HEK293 (cell line): ENCODE measurements around the gene ABLIM3.

Experiments
- CTCF ChIA-PET: fragments of 350-600 bp; formaldehyde crosslinking; extraction: SDS; loops from one replicate; lab custom pipeline; 2021; ENCODE audit warnings: antibody characterized with exemption; lab: Yijun Ruan, JAX
- POLR2A ChIA-PET: fragments of 300-600 bp; formaldehyde crosslinking; extraction: SDS; loops from one replicate; lab custom pipeline; 2020; ENCODE audit warnings: antibody characterized with exemption, inconsistent platforms; lab: Yijun Ruan, JAX
- H3K27ac ChIP-seq: fragments of 200-500 bp; sonication (Bioruptor generic); 2 replicates; pipeline ENCODE4 v1.5.1; 2014; ENCODE audit warnings: low read depth, low read length, control low read depth, inconsistent platforms; ENCODE audit errors: extremely low read depth
- H3K36me3 ChIP-seq, 2 experiments: fragments of 200-500 bp in 1 of 2; sonication (Bioruptor generic) in 1 of 2; 1 replicate in 1 of 2; 2 replicates in 1 of 2; pipeline ENCODE4 v1.5.1; 2014 to 2017; ENCODE audit warnings: inconsistent platforms in 2 of 2, low read length in 2 of 2; ENCODE audit not compliant: control insufficient read depth in 2 of 2, insufficient read depth in 1 of 2
- H3K4me1 ChIP-seq: fragments of 200-500 bp; sonication (Bioruptor generic); 2 replicates; pipeline ENCODE4 v1.5.1; 2014; ENCODE audit warnings: mild to moderate bottlenecking, low read length, inconsistent platforms; ENCODE audit not compliant: control insufficient read depth, insufficient read depth
- H3K4me3 ChIP-seq: 2 replicates; pipeline ENCODE4 v1.5.1; 2011; ENCODE audit warnings: low read depth, mild to moderate bottlenecking, control low read depth, low read length, moderate library complexity
- H3K9me3 ChIP-seq: fragments of 200-500 bp; sonication (Bioruptor generic); 2 replicates; pipeline ENCODE4 v1.5.1; 2014; ENCODE audit warnings: low read depth, low read length, inconsistent platforms; ENCODE audit not compliant: control insufficient read depth, insufficient read depth
- BCL11B ChIP-seq: fragments of 450-650 bp; formaldehyde crosslinking; IDR thresholded peaks from 2 replicates; pipeline ENCODE4 v1.5.1; 2016; ENCODE audit warnings: low read depth, missing biosample characterization, missing genetic modification characterization
- FEZF1 ChIP-seq: fragments of 450-650 bp; formaldehyde crosslinking; IDR thresholded peaks from 2 replicates; pipeline ENCODE4 v1.5.1; 2016; ENCODE audit warnings: missing biosample characterization, missing genetic modification characterization
- PRDM2 ChIP-seq: fragments of 450-650 bp; formaldehyde crosslinking; IDR thresholded peaks from 2 replicates; pipeline ENCODE4 v1.5.1; 2016; ENCODE audit warnings: missing biosample characterization, missing genetic modification characterization, borderline replicate concordance
- REST ChIP-seq: fragments of 450-650 bp; formaldehyde crosslinking; IDR thresholded peaks from 2 replicates; pipeline ENCODE4 v1.5.1; 2016; ENCODE audit warnings: missing biosample characterization, missing genetic modification characterization
- SALL2 ChIP-seq: fragments of 450-650 bp; formaldehyde crosslinking; IDR thresholded peaks from 2 replicates; pipeline ENCODE4 v1.5.0; 2017; ENCODE audit warnings: missing biosample characterization, mild to moderate bottlenecking, missing genetic modification characterization, borderline replicate concordance
- ZBTB11 ChIP-seq: fragments of 450-650 bp; formaldehyde crosslinking; conservative IDR thresholded peaks from 2 replicates; pipeline ENCODE4 v1.5.1; 2016; ENCODE audit warnings: low read depth, missing biosample characterization, missing genetic modification characterization
- ZNF155 ChIP-seq: fragments of 450-650 bp; formaldehyde crosslinking; IDR thresholded peaks from 2 replicates; pipeline ENCODE4 v1.5.1; 2016; ENCODE audit warnings: missing biosample characterization, missing genetic modification characterization
- ZNF341 ChIP-seq: fragments of 450-650 bp; formaldehyde crosslinking; IDR thresholded peaks from 2 replicates; pipeline ENCODE4; 2016; ENCODE audit warnings: low read depth, missing biosample characterization, missing genetic modification characterization
- ZNF366 ChIP-seq: fragments of 450-650 bp; formaldehyde crosslinking; conservative IDR thresholded peaks from 2 replicates; pipeline ENCODE4 v1.5.1; 2016; ENCODE audit warnings: missing biosample characterization, missing genetic modification characterization
- ZNF530 ChIP-seq: fragments of 450-650 bp; formaldehyde crosslinking; IDR thresholded peaks from 2 replicates; pipeline ENCODE4 v1.5.1; 2016; ENCODE audit warnings: low read depth, missing biosample characterization, missing genetic modification characterization
- ZNF610 ChIP-seq: fragments of 450-650 bp; formaldehyde crosslinking; IDR thresholded peaks from 2 replicates; pipeline ENCODE4 v1.5.1; 2016; ENCODE audit warnings: missing biosample characterization, missing genetic modification characterization, borderline replicate concordance
- ZNF658 ChIP-seq: fragments of 450-650 bp; formaldehyde crosslinking; IDR thresholded peaks from 2 replicates; pipeline ENCODE4; 2016; ENCODE audit warnings: missing biosample characterization, missing genetic modification characterization
- ZNF707 ChIP-seq: fragments of 450-650 bp; formaldehyde crosslinking; IDR thresholded peaks from 2 replicates; pipeline ENCODE4 v1.5.1; 2016; ENCODE audit warnings: missing biosample characterization, missing genetic modification characterization
- ZNF768 ChIP-seq: fragments of 450-650 bp; formaldehyde crosslinking; IDR thresholded peaks from 2 replicates; pipeline ENCODE4 v1.5.1; 2018; ENCODE audit warnings: missing biosample characterization, mild to moderate bottlenecking, missing genetic modification characterization

The ABLIM3 gene

GRCh38 chr5:149294872-149295829, 153.9 kb downstream of the ABLIM3 start:
- no peaks in the 10 kb centered on the region for H3K36me3 ChIP-seq
- TF ChIP-seq ZNF366 (tag by site-specific recombination) (peak; percentile 66), BCL11B (tag by site-specific recombination) (no peak), ZNF341 (tag by site-specific recombination) (peak; percentile 45; the same call in 1 of the 2 replicates)
- CTCF ChIA-PET: interaction anchor here (0.7 to 0.8 kb wide), 2 partner anchors 26 to 139 kb away, joined by 3 to 4 read pairs; no protein-coding TSS in a partner anchor
- no peaks in the 10 kb centered on the region for H3K9me3 ChIP-seq
- H3K4me3 ChIP-seq: no peak overlapping the region
- 0 out of 2 replicates have a peak, but pooled peaks cover 5% of the 10 kb centered on the region for H3K4me1 ChIP-seq
- POLR2A ChIA-PET: no interaction called here
- H3K27ac ChIP-seq: no peak overlapping the region

GRCh38 chr5:149297340-149298025, 156.2 kb downstream of the ABLIM3 start:
- H3K36me3 ChIP-seq: no peaks in the 10 kb centered on the region
- no peaks in the 10 kb centered on the region for H3K4me1 ChIP-seq
- TF ChIP-seq REST (tag by site-specific recombination): peak; percentile 24; the same call in 1 of the 2 replicates
- TF ChIP-seq ZNF155: no peak
- H3K4me3 ChIP-seq: no peak overlapping the region
- no peak overlapping the region for H3K27ac ChIP-seq
- ChIA-PET POLR2A (no interaction called here), CTCF (interaction anchor here (0.9 to 2.5 kb wide), 2 partner anchors 20 to 70 kb away, joined by 6 read pairs; no protein-coding TSS in a partner anchor)
- no peaks in the 10 kb centered on the region for H3K9me3 ChIP-seq

GRCh38 chr5:149298163-149298562, 156.9 kb downstream of the ABLIM3 start:
- Histone ChIP-seq H3K27ac (no peak overlapping the region), H3K9me3 (no peaks in the 10 kb centered on the region), H3K4me3 (no peak overlapping the region), H3K36me3 (no peaks in the 10 kb centered on the region), H3K4me1 (no peaks in the 10 kb centered on the region)
- ChIA-PET CTCF (interaction anchor here (0.8 to 2.5 kb wide), 4 partner anchors 16 to 74 kb away, joined by 3 to 6 read pairs (median 5); no protein-coding TSS in a partner anchor), POLR2A (no interaction called here)
- no peak for TF ChIP-seq ZNF530 (tag by site-specific recombination)
- no peak for TF ChIP-seq ZBTB11
- no peak for TF ChIP-seq ZNF768 (tag by site-specific recombination)
- no peak for TF ChIP-seq ZNF610 (tag by site-specific recombination)
- no peak for TF ChIP-seq ZNF658 (tag by site-specific recombination)
- TF ChIP-seq SALL2 (tag by site-specific recombination): no peak
- TF ChIP-seq FEZF1 (tag by site-specific recombination): no peak
- TF ChIP-seq ZNF707 (tag by site-specific recombination): no peak
- no peak for TF ChIP-seq PRDM2 (tag by site-specific recombination)
